ENCODE results near the gene ZBTB20.

ZBTB20 gene

GRCh38 chr3:115099134-115099985 is 47.7 kb downstream of the ZBTB20 start:
- TF ChIP-seq SIN3A (IDR thresholded peaks at IDR 0.05; ENCODE audit: borderline replicate concordance, insufficient read depth, low read length), result no peak
- TF ChIP-seq FOXP2 (optimal IDR thresholded peaks at IDR 0.05; ENCODE audit: borderline replicate concordance, extremely low read depth, extremely low read length, insufficient read depth), result no peak
- TF ChIP-seq TAF1 (IDR thresholded peaks at IDR 0.05; ENCODE audit: borderline replicate concordance, insufficient read depth, low read length), result no peak
- TF ChIP-seq, protein P1, sequence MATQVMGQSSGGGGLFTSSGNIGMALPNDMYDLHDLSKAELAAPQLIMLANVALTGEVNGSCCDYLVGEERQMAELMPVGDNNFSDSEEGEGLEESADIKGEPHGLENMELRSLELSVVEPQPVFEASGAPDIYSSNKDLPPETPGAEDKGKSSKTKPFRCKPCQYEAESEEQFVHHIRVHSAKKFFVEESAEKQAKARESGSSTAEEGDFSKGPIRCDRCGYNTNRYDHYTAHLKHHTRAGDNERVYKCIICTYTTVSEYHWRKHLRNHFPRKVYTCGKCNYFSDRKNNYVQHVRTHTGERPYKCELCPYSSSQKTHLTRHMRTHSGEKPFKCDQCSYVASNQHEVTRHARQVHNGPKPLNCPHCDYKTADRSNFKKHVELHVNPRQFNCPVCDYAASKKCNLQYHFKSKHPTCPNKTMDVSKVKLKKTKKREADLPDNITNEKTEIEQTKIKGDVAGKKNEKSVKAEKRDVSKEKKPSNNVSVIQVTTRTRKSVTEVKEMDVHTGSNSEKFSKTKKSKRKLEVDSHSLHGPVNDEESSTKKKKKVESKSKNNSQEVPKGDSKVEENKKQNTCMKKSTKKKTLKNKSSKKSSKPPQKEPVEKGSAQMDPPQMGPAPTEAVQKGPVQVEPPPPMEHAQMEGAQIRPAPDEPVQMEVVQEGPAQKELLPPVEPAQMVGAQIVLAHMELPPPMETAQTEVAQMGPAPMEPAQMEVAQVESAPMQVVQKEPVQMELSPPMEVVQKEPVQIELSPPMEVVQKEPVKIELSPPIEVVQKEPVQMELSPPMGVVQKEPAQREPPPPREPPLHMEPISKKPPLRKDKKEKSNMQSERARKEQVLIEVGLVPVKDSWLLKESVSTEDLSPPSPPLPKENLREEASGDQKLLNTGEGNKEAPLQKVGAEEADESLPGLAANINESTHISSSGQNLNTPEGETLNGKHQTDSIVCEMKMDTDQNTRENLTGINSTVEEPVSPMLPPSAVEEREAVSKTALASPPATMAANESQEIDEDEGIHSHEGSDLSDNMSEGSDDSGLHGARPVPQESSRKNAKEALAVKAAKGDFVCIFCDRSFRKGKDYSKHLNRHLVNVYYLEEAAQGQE (IDR thresholded peaks at IDR 0.05; ENCODE audit: insufficient read depth in 1 of 2, low read depth in 2 of 2, low read length in 2 of 2), result no peak
- no peak for TF ChIP-seq POLR2AphosphoS5 (IDR thresholded peaks at IDR 0.05; ENCODE audit: low read depth, low read length)

- TF ChIP-seq SIN3A (IDR thresholded peaks at IDR 0.05; ENCODE audit: borderline replicate concordance, insufficient read depth, low read length) (no peak), TAF1 (IDR thresholded peaks at IDR 0.05; ENCODE audit: borderline replicate concordance, insufficient read depth, low read length) (no peak)
Observed at GRCh38 chr3:115098354-115099073, 48.6 kb downstream of the ZBTB20 start.

DNA sequence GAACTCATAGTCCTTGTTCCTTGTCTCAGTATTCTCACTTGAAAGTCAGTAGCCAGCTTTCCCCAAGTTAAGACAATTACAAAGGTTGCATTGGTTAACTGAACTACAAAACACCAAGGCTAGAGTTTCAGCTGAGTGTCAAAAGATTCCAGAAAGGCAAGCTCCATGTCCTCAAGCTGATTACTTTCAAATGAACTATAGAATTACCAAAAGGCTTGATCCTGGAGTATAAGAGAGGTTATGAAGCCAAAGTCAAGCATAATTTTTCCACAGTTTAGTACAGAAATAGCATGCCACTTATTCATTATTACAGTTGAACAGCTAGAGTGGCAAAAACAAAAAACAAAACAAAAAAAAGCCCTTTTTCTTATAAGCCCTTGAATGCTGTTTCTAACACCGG is 51.9 kb downstream of the ZBTB20 start:
- TF ChIP-seq FOXP2 (optimal IDR thresholded peaks at IDR 0.05; ENCODE audit: borderline replicate concordance, extremely low read depth, extremely low read length, insufficient read depth) (no peak), TAF1 (IDR thresholded peaks at IDR 0.05; ENCODE audit: borderline replicate concordance, insufficient read depth, low read length) (no peak), SIN3A (IDR thresholded peaks at IDR 0.05; ENCODE audit: borderline replicate concordance, insufficient read depth, low read length) (no peak), POLR2AphosphoS5 (IDR thresholded peaks at IDR 0.05; ENCODE audit: low read depth, low read length) (no peak)
- TF ChIP-seq, protein P1 (IDR thresholded peaks at IDR 0.05; ENCODE audit: insufficient read depth in 1 of 2, low read depth in 2 of 2, low read length in 2 of 2), result no peak

DNA sequence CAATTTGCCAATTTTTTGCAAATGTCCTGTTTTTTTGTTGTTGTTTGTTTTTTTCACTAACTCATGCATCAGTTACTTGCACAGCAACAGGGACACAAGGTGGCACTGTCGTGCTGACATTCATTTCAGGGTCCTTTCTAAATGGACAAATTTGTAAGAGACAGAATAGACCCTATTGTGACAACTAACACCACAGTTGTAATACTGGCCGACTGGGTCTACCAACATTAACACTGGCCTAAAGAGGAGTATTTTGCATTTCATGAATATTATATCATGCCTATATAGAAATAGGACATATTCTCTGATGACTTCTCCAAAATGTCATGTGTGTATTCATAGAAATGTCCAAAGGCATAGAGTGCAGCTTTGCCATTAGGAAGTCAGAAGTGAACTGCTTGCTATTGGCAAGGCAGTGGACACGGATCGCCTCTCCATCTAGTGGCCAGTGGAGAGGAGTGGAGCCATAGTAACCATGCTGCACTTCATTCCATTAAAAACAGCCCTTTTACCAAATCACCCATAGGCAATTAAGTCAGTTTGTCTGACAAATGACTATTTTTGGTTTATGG is 54.8 kb downstream of the ZBTB20 start:
- TF ChIP-seq TAF1 (IDR thresholded peaks at IDR 0.05; ENCODE audit: borderline replicate concordance, insufficient read depth, low read length) (no peak), POLR2AphosphoS5 (IDR thresholded peaks at IDR 0.05; ENCODE audit: low read depth, low read length) (no peak), SIN3A (IDR thresholded peaks at IDR 0.05; ENCODE audit: borderline replicate concordance, insufficient read depth, low read length) (no peak), FOXP2 (optimal IDR thresholded peaks at IDR 0.05; ENCODE audit: borderline replicate concordance, extremely low read depth, extremely low read length, insufficient read depth) (no peak)
- TF ChIP-seq, protein P1 (IDR thresholded peaks at IDR 0.05; ENCODE audit: insufficient read depth in 1 of 2, low read depth in 2 of 2, low read length in 2 of 2), result no peak

GRCh38 chr3:115090712-115091111 is 56.4 kb downstream of the ZBTB20 start:
- TF ChIP-seq SIN3A (IDR thresholded peaks at IDR 0.05; ENCODE audit: borderline replicate concordance, insufficient read depth, low read length) (no peak), POLR2AphosphoS5 (IDR thresholded peaks at IDR 0.05; ENCODE audit: low read depth, low read length) (no peak), FOXP2 (optimal IDR thresholded peaks at IDR 0.05; ENCODE audit: borderline replicate concordance, extremely low read depth, extremely low read length, insufficient read depth) (no peak), TAF1 (IDR thresholded peaks at IDR 0.05; ENCODE audit: borderline replicate concordance, insufficient read depth, low read length) (no peak)
- TF ChIP-seq, protein P1 (IDR thresholded peaks at IDR 0.05; ENCODE audit: insufficient read depth in 1 of 2, low read depth in 2 of 2, low read length in 2 of 2), result no peak
